ENCODE measurements around the gene CSF2RB.

CSF2RB gene

GRCh38 chr22:36921309-36922104, 8.1 kb downstream of the CSF2RB start:
- no peak for DNase-seq (ENCODE audit: low read depth in 2 of 2)

GRCh38 chr22:36922105-36922608, 8.7 kb downstream of the CSF2RB start:
- no peak for DNase-seq (ENCODE audit: low read depth in 2 of 2)

GRCh38 chr22:36922711-36923110, 9.3 kb downstream of the CSF2RB start:
- no peak for DNase-seq (ENCODE audit: low read depth in 2 of 2)

GRCh38 chr22:36923131-36923788, 9.8 kb downstream of the CSF2RB start:
- DNase-seq (ENCODE audit: low read depth in 2 of 2): no peak

GRCh38 chr22:36924151-36924698, 10.8 kb downstream of the CSF2RB start:
- no peak for DNase-seq (ENCODE audit: low read depth in 2 of 2)

GRCh38 chr22:36925388-36926290, 12.2 kb downstream of the CSF2RB start:
- no peak for DNase-seq (ENCODE audit: low read depth in 2 of 2)

GRCh38 chr22:36926309-36926708, 12.9 kb downstream of the CSF2RB start:
- DNase-seq (ENCODE audit: low read depth in 2 of 2): no peak

- DNase-seq (ENCODE audit: low read depth in 2 of 2): no peak
Measured at GRCh38 chr22:36926721-36927435, 13.4 kb downstream of the CSF2RB start.

GRCh38 chr22:36927671-36928070, 14.2 kb downstream of the CSF2RB start:
- DNase-seq (ENCODE audit: low read depth in 2 of 2): no peak

- no peak for DNase-seq (ENCODE audit: low read depth in 2 of 2)
Measured at GRCh38 chr22:36928196-36928595, 14.8 kb downstream of the CSF2RB start.

- DNase-seq (ENCODE audit: low read depth in 2 of 2): no peak
Measured at GRCh38 chr22:36928786-36929535, 15.5 kb downstream of the CSF2RB start.

GRCh38 chr22:36929621-36930020, 16.2 kb downstream of the CSF2RB start:
- no peak for DNase-seq (ENCODE audit: low read depth in 2 of 2)

GRCh38 chr22:36930041-36930935, 16.9 kb downstream of the CSF2RB start:
- no peak for DNase-seq (ENCODE audit: low read depth in 2 of 2)

GRCh38 chr22:36931446-36931845, 18.0 kb downstream of the CSF2RB start:
- no peak for DNase-seq (ENCODE audit: low read depth in 2 of 2)

GRCh38 chr22:36933629-36934417, 20.4 kb downstream of the CSF2RB start:
- no peak for DNase-seq (ENCODE audit: low read depth in 2 of 2)

GRCh38 chr22:36934418-36935312, 21.2 kb downstream of the CSF2RB start:
- DNase-seq (ENCODE audit: low read depth in 2 of 2): no peak

GRCh38 chr22:36935313-36935610, 21.8 kb downstream of the CSF2RB start:
- no peak for DNase-seq (ENCODE audit: low read depth in 2 of 2)

GRCh38 chr22:36935694-36936093, 22.3 kb downstream of the CSF2RB start:
- no peak for DNase-seq (ENCODE audit: low read depth in 2 of 2)
